Measurements from ENCODE around the gene STK32B. TPM values are rescaled to one million over a fixed set of nuclear protein-coding genes. Genes with fewer than 3 reads are reported as not detected.

STK32B gene
- total and polyA plus RNA-seq, 2 experiments from 2014 or later = not detected

GRCh38 chr4:5456296-5456845, 405.1 kb downstream of the STK32B start:
- DNase-seq (ENCODE audit: low read depth in 1 of 2, low spot score in 1 of 2) = no peak
- TF ChIP-seq CTCF (IDR thresholded peaks at IDR 0.05; ENCODE audit: low read depth, low read length) = no peak
- H3K27ac ChIP-seq = no peak overlapping the region

GRCh38 chr4:5458676-5459075, 407.4 kb downstream of the STK32B start:
- Histone ChIP-seq H3K27me3 (no peaks in the 10 kb centered on the region), H3K27ac (no peak overlapping the region), H3K36me3 (no peaks in the 10 kb centered on the region), H3K4me3 (no peak overlapping the region), H3K9me3 (ENCODE audit: low read depth) (no peaks in the 10 kb centered on the region), H3K4me1 (ENCODE audit: low read depth) (no peaks in the 10 kb centered on the region)
- no peak for TF ChIP-seq CTCF (IDR thresholded peaks at IDR 0.05; ENCODE audit: low read depth, low read length)
- DNase-seq (ENCODE audit: low read depth in 1 of 2, low spot score in 1 of 2) = no peak

More at GRCh38 chr4:5456296-5456845, 405.1 kb downstream of the STK32B start:
- Histone ChIP-seq H3K4me3 (no peak overlapping the region), H3K4me1 (ENCODE audit: low read depth) (no peaks in the 10 kb centered on the region), H3K9me3 (ENCODE audit: low read depth) (no peaks in the 10 kb centered on the region), H3K27me3 (no peaks in the 10 kb centered on the region), H3K36me3 (no peaks in the 10 kb centered on the region)

GRCh38 chr4:5459236-5459635, 408.0 kb downstream of the STK32B start:
- Histone ChIP-seq H3K9me3 (ENCODE audit: low read depth) (no peaks in the 10 kb centered on the region), H3K36me3 (no peaks in the 10 kb centered on the region), H3K4me3 (no peak overlapping the region), H3K27ac (no peak overlapping the region), H3K27me3 (no peaks in the 10 kb centered on the region), H3K4me1 (ENCODE audit: low read depth) (no peaks in the 10 kb centered on the region)
- no peak for DNase-seq (ENCODE audit: low read depth in 1 of 2, low spot score in 1 of 2)
- no peak for TF ChIP-seq CTCF (IDR thresholded peaks at IDR 0.05; ENCODE audit: low read depth, low read length)

- DNase-seq (ENCODE audit: low read depth in 1 of 2, low spot score in 1 of 2) = peak; percentile 34 to 40
- H3K27ac ChIP-seq = no peak overlapping the region
- H3K9me3 ChIP-seq (ENCODE audit: low read depth) = no peaks in the 10 kb centered on the region
- H3K4me3 ChIP-seq = no peak overlapping the region
- H3K36me3 ChIP-seq = no peaks in the 10 kb centered on the region
- no peaks in the 10 kb centered on the region for H3K4me1 ChIP-seq (ENCODE audit: low read depth)
- TF ChIP-seq CTCF (IDR thresholded peaks at IDR 0.05; ENCODE audit: low read depth, low read length) = peak; percentile 70
- H3K27me3 ChIP-seq = no peaks in the 10 kb centered on the region
These were observed 409.0 kb downstream of the STK32B start for GRCh38 chr4:5460106-5460801.

- no peaks in the 10 kb centered on the region for H3K4me1 ChIP-seq (ENCODE audit: low read depth)
- DNase-seq (ENCODE audit: low read depth in 1 of 2, low spot score in 1 of 2) = no peak
These were observed 410.2 kb downstream of the STK32B start for GRCh38 chr4:5461477-5461876.

More at GRCh38 chr4:5461477-5461876, 410.2 kb downstream of the STK32B start:
- Histone ChIP-seq H3K36me3 (no peaks in the 10 kb centered on the region), H3K27me3 (no peaks in the 10 kb centered on the region), H3K4me3 (no peak overlapping the region), H3K9me3 (ENCODE audit: low read depth) (no peaks in the 10 kb centered on the region), H3K27ac (no peak overlapping the region)
- TF ChIP-seq CTCF (IDR thresholded peaks at IDR 0.05; ENCODE audit: low read depth, low read length) = no peak

All from cardiac muscle cell (in vitro differentiated cells and primary cell).